GM20431 (cell line): Measurements from ENCODE around the gene CAPZB.

Experiments
- in situ Hi-C: fragments of 300-500 bp; cut with MseI, MboI; formaldehyde crosslinking; loops from one replicate; pipeline ENCODE4 v1.15.0; 2020; ENCODE audit warnings: low sequenced_read_pairs; ENCODE audit not compliant: unreplicated experiment

Gene CAPZB

GRCh38 chr1:19374083-19374801 lies 111.1 kb downstream of the CAPZB start:
- in situ Hi-C loops: no loop called here

DNA sequence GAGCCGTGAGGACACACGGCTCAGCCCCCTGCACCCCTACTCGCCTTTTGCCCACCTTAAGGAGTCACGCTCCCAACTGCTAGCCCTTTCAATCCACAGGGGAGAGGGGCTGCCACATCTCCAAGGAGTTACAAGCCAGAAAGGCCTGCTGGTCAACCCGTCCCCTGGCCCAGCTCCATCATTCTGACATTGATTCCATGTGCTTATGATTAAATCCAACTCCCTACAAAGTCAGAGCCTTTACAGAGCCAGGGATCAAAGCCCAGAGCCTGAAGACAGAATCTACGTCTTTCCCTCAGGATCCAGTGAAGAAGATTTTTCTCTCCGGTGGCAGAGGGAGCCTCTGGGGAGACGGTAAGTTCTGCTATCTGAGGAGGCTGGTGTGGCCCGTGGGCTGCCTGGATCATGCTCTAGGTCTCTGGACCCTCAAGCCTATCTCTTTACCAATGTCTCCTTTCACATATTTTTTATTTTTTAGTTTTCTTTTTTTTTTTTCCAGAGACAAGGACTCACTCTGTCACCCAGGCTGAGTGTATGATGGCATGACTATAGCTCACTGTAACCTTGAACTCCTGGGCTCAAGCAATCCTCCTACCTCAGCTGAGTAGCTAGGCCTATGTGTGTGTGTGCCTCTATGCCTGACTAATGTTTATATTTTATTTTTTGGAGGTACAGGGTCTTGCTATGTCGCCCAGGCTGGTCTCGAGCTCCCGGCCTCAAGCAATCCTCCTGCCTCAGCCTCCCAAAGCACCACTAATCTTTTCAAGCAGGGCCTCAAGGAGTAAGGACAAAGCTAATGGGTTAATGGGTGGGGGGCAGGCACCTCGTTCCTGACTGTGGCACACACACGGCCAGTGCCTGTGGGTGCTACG lies 111.9 kb downstream of the CAPZB start:
- in situ Hi-C loops: no loop called here

GRCh38 chr1:19372602-19373001 lies 112.7 kb downstream of the CAPZB start:
- in situ Hi-C loops: no loop called here

GRCh38 chr1:19372136-19372514 lies 113.2 kb downstream of the CAPZB start:
- in situ Hi-C loops: no loop called here

GRCh38 chr1:19371226-19372135 lies 113.9 kb downstream of the CAPZB start:
- in situ Hi-C loops: no loop called here

- in situ Hi-C loops: no loop called here
Observed at GRCh38 chr1:19370453-19371170, 114.7 kb downstream of the CAPZB start.

GRCh38 chr1:19369396-19370090 lies 115.8 kb downstream of the CAPZB start:
- in situ Hi-C loops: no loop called here

DNA sequence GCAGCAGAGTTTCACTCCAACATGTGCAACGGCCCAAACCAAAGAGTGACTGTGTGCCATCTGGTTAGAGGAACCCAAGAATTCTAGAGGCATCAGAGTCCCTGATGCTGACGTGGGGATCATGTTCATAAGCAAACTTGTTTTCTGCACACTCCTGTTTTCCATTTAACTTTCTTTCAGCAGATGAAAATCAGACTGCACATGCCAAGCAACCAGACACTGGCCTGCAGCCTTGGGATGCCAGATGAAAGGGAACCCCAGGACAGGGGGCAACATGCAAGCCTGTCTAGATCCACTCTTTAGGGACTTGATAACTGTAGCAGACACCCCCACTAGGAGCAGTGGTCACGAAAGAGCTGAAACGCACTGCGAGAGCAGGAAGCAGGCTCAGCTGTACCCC lies 116.4 kb downstream of the CAPZB start:
- in situ Hi-C loops: no loop called here

GRCh38 chr1:19368050-19368449 lies 117.3 kb downstream of the CAPZB start:
- in situ Hi-C loops: no loop called here

GRCh38 chr1:19367584-19368041 lies 117.7 kb downstream of the CAPZB start:
- in situ Hi-C loops: no loop called here

- in situ Hi-C loops: no loop called here
Observed at GRCh38 chr1:19366599-19367536, 118.5 kb downstream of the CAPZB start.

GRCh38 chr1:19365721-19366120 lies 119.6 kb downstream of the CAPZB start:
- in situ Hi-C loops: no loop called here

- in situ Hi-C loops: no loop called here
Observed at GRCh38 chr1:19363536-19364152, 121.7 kb downstream of the CAPZB start.

GRCh38 chr1:19361611-19362147 lies 123.7 kb downstream of the CAPZB start:
- in situ Hi-C loops: no loop called here

GRCh38 chr1:19360843-19361610 lies 124.3 kb downstream of the CAPZB start:
- in situ Hi-C loops: no loop called here

DNA sequence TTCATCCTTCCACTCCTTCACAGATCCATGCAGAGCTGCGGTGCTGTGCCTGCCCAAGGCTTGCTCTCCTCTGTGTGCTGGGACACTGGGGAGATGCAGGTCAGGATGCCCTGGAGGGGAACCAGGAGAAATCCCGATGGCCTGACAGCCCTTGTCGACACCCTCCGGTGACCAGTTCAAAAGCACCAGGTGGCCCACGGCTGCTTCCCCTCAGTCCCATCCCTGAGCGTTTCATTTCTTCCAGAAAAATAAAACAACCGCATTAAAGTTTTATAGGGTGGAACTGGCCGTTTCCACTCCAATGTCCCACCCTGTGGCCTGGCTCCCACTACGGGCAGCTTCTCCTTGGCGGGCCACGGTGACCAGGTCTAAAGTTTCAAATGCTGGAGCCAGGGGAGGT lies 124.9 kb downstream of the CAPZB start:
- in situ Hi-C loops: no loop called here

GRCh38 chr1:19360016-19360415 lies 125.3 kb downstream of the CAPZB start:
- in situ Hi-C loops: no loop called here
